Vagina (tissue), 2 donors: ENCODE results near the gene IRAK1. TPM values are rescaled to one million over a fixed set of nuclear protein-coding genes. Genes with fewer than 3 reads are reported as not detected.

Experiments
- DNase-seq, 2 donors: peaks; one replicate each; pipeline ENCODE4 v3.0.0-alpha.2; 2017; ENCODE audit errors: extremely low spot score in 2 of 2
- H3K27ac ChIP-seq: fragments of 200-600 bp; sonication (generic); one replicate; pipeline ENCODE4 v1.5.1; 2019
- H3K27me3 ChIP-seq: fragments of 200-600 bp; sonication (generic); one replicate; pipeline ENCODE4 v1.5.1; 2019
- H3K36me3 ChIP-seq, 2 donors: fragments of 200-600 bp; sonication (generic); one replicate each; pipeline ENCODE4 v1.5.1; 2017 to 2019
- H3K4me1 ChIP-seq: fragments of 200-600 bp; sonication (generic); one replicate; pipeline ENCODE4 v1.5.1; 2019
- H3K4me3 ChIP-seq, 2 donors: fragments of 200-600 bp; sonication (generic); 1 replicate in 1 of 2; 2 replicates in 1 of 2; pipeline ENCODE4 v1.5.1; 2016 to 2019
- H3K9me3 ChIP-seq: fragments of 200-600 bp; sonication (generic); one replicate; pipeline ENCODE4 v1.5.1; 2019
- CTCF ChIP-seq, 3 experiments: fragments of 450-650 bp in 2 of 3; fragments of 200-600 bp in 1 of 3; sonication (generic) in 1 of 3; IDR thresholded peaks; one replicate each; pipeline ENCODE4 v1.5.1; 2017 to 2019; ENCODE audit warnings: antibody characterized with exemption in 3 of 3, mild to moderate bottlenecking in 2 of 3, moderate library complexity in 2 of 3
- POLR2A ChIP-seq, 2 donors: fragments of 450-650 bp; IDR thresholded peaks; one replicate each; pipeline ENCODE4 v1.6.1; 2017; ENCODE audit warnings: antibody characterized with exemption in 2 of 2, mild to moderate bottlenecking in 2 of 2, moderate library complexity in 2 of 2
- POLR2AphosphoS5 ChIP-seq, 2 donors: sonication (generic); formaldehyde crosslinking; IDR thresholded peaks; one replicate each; pipeline ENCODE4 v1.9.0; 2017; ENCODE audit warnings: antibody characterized with exemption in 2 of 2, mild to moderate bottlenecking in 2 of 2, low read depth in 1 of 2; ENCODE audit not compliant: insufficient read depth in 1 of 2
- intact Hi-C: fragments of 100-400 bp; cut with DNase I; formaldehyde crosslinking; loops from one replicate; pipeline ENCODE4 v1.15.1; 2023
- total RNA-seq: library from RNA; depleted of rRNA; stranded (reverse); fragments of >200 nt; gene quantifications from one replicate; pipeline ENCODE4 v1.2.3, GENCODE V29; 2016

Gene IRAK1
- total RNA-seq, 1 donor from 2014 or later, result 46.7 TPM

- intact Hi-C loops, result no loop called here
- no peak for TF ChIP-seq CTCF (IDR thresholded peaks at IDR 0.05)
- no peak for TF ChIP-seq POLR2AphosphoS5 (IDR thresholded peaks at IDR 0.05; ENCODE audit: insufficient read depth in 1 of 2, low read depth in 1 of 2)
- TF ChIP-seq POLR2A (IDR thresholded peaks at IDR 0.05), result no peak
- H3K4me3 ChIP-seq, result no peak overlapping the region
These were observed 29.6 kb downstream of the IRAK1 start for GRCh38 chrX:153989973-153990655.

GRCh38 chrX:153988493-153988892 is 31.2 kb downstream of the IRAK1 start:
- no peak overlapping the region for H3K4me3 ChIP-seq
- H3K36me3 ChIP-seq, result no peaks in the 10 kb centered on the region
- DNase-seq, result no peak
- intact Hi-C loops, result no loop called here
- TF ChIP-seq POLR2A (IDR thresholded peaks at IDR 0.05) (no peak), CTCF (IDR thresholded peaks at IDR 0.05) (no peak)
- H3K27me3 ChIP-seq, result no peaks in the 10 kb centered on the region
- H3K27ac ChIP-seq, result no peak overlapping the region
- peaks cover 13% of the 10 kb centered on the region for H3K4me1 ChIP-seq
- H3K9me3 ChIP-seq, result no peaks in the 10 kb centered on the region

More at GRCh38 chrX:153989973-153990655, 29.6 kb downstream of the IRAK1 start:
- Histone ChIP-seq H3K4me1 (peaks cover 2% of the 10 kb centered on the region), H3K36me3 (no peaks in the 10 kb centered on the region), H3K27ac (no peak overlapping the region), H3K27me3 (no peaks in the 10 kb centered on the region), H3K9me3 (no peaks in the 10 kb centered on the region)
- DNase-seq, result no peak

- no peaks in the 10 kb centered on the region for H3K27me3 ChIP-seq
- H3K4me3 ChIP-seq, result no peak overlapping the region
- no peak for DNase-seq
- no peak for TF ChIP-seq POLR2AphosphoS5 (IDR thresholded peaks at IDR 0.05; ENCODE audit: insufficient read depth in 1 of 2, low read depth in 1 of 2)
- no peak for TF ChIP-seq POLR2A (IDR thresholded peaks at IDR 0.05)
- TF ChIP-seq CTCF (IDR thresholded peaks at IDR 0.05), result no peak
- intact Hi-C loops, result no loop called here
- H3K36me3 ChIP-seq, result no peaks in the 10 kb centered on the region
- peaks cover 13% of the 10 kb centered on the region for H3K4me1 ChIP-seq
- peak overlapping the region; percentile 68 for H3K27ac ChIP-seq
- H3K9me3 ChIP-seq, result no peaks in the 10 kb centered on the region
These were observed 35.1 kb downstream of the IRAK1 start for GRCh38 chrX:153984351-153985178.

- no peak overlapping the region for H3K4me3 ChIP-seq
- no peaks in the 10 kb centered on the region for H3K27me3 ChIP-seq
- TF ChIP-seq CTCF (IDR thresholded peaks at IDR 0.05) (no peak), POLR2AphosphoS5 (IDR thresholded peaks at IDR 0.05; ENCODE audit: insufficient read depth in 1 of 2, low read depth in 1 of 2) (no peak), POLR2A (IDR thresholded peaks at IDR 0.05) (no peak)
- no peak for DNase-seq
- H3K27ac ChIP-seq, result no peak overlapping the region
- no peaks in the 10 kb centered on the region for H3K9me3 ChIP-seq
- peaks cover 13% of the 10 kb centered on the region for H3K4me1 ChIP-seq
- intact Hi-C loops, result no loop called here
- no peaks in the 10 kb centered on the region for H3K36me3 ChIP-seq
These were observed 36.3 kb downstream of the IRAK1 start for GRCh38 chrX:153983321-153983801.
